ENCODE results near the gene NAGS. TPM values are rescaled to one million over a fixed set of nuclear protein-coding genes. Genes with fewer than 3 reads are reported as not detected.

NAGS gene
- total RNA-seq, 2 donors from 2014 or later: 0.21 to 0.42 TPM

DNA sequence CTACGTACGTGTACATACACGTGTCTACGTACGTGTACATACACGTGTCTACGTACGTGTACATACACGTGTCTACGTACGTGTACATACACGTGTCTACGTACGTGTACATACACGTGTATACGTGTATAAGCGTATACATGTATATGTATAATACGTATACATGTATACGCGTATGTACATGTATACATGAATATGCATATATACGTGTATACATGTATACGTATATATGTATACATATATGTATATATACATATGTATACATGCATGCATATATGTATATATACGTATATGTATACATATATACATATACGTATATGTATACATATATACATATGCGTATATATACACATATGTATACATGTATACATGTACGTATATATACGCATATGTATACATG, 28.5 kb upstream of the NAGS start:
- Mint-ChIP-seq H3K4me1 (peaks cover 2% of the 10 kb centered on the region), H3K27ac (no peak overlapping the region), H3K36me3 (ENCODE audit: low read depth) (no peaks in the 10 kb centered on the region), H3K27me3 (peaks cover 27% of the 10 kb centered on the region), H3K4me3 (no peak overlapping the region)
- DNase-seq (no peak), ATAC-seq (no peak)
- no peaks in the 10 kb centered on the region for H3K9me3 ChIP-seq (ENCODE audit: control insufficient read depth, low read length, poor library complexity, severe bottlenecking)

GRCh38 chr17:43976963-43977837, 27.2 kb upstream of the NAGS start:
- no peaks in the 10 kb centered on the region for H3K9me3 ChIP-seq (ENCODE audit: control insufficient read depth, low read length, poor library complexity, severe bottlenecking)
- ATAC-seq (no peak), DNase-seq (no peak)
- H3K4me3 Mint-ChIP-seq: no peak overlapping the region
- H3K27ac Mint-ChIP-seq: no peak overlapping the region
- H3K36me3 Mint-ChIP-seq (ENCODE audit: low read depth): peaks cover 3% of the 10 kb centered on the region
- peaks cover 2% of the 10 kb centered on the region for H3K4me1 Mint-ChIP-seq
- peaks cover 40% of the 10 kb centered on the region for H3K27me3 Mint-ChIP-seq

DNA sequence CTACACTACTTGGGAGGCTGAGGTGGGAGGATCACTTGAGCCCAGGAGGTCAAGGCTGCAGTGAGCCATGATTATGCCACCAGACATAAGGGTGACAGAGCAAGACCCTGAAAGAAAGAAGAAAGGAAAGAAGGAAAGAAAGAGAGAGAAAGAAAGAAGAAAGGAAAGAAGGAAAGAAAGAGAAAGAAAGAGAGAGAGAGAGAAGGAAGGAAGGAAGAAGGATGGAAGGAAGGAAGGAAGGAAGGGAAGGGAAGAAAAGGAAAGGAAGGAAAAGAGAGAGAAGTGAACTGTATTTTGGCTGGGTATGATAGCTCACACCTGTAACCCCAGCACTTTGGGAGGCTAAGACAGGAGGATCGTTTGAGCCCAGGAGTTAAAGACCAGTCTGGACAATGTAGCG, 26.3 kb upstream of the NAGS start:
- Mint-ChIP-seq H3K27ac (no peak overlapping the region), H3K4me3 (no peak overlapping the region), H3K4me1 (peaks cover 2% of the 10 kb centered on the region), H3K27me3 (peaks cover 49% of the 10 kb centered on the region), H3K36me3 (ENCODE audit: low read depth) (peaks cover 5% of the 10 kb centered on the region)
- DNase-seq (no peak), ATAC-seq (no peak)
- H3K9me3 ChIP-seq (ENCODE audit: control insufficient read depth, low read length, poor library complexity, severe bottlenecking): no peaks in the 10 kb centered on the region

DNA sequence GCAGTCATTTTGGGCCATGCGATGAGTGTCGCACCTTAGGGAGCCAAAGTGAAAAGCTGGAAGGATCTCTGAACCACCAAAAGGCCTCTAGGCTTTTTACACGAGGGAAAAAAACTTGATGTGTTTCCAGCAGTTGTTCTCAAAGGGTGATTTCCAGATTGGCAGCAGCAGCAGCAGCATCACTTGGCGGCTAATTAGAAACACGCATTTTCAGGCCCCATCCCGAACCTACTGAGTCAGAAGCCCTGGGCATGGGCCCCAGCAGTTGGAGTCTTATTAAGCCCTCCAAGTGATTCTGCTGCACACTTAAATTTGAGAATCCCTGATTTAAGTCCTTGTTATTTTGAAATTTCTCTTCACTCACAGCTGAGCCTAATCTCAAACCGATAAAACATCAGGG, 25.4 kb upstream of the NAGS start:
- ATAC-seq (no peak), DNase-seq (no peak)
- Mint-ChIP-seq H3K27me3 (peaks cover 48% of the 10 kb centered on the region), H3K4me3 (no peak overlapping the region), H3K4me1 (peaks cover 2% of the 10 kb centered on the region), H3K27ac (no peak overlapping the region), H3K36me3 (ENCODE audit: low read depth) (peaks cover 5% of the 10 kb centered on the region)
- H3K9me3 ChIP-seq (ENCODE audit: control insufficient read depth, low read length, poor library complexity, severe bottlenecking): no peaks in the 10 kb centered on the region

GRCh38 chr17:43979671-43980070, 24.8 kb upstream of the NAGS start:
- Mint-ChIP-seq H3K4me1 (peaks cover 2% of the 10 kb centered on the region), H3K27ac (no peak overlapping the region), H3K4me3 (no peak overlapping the region), H3K27me3 (peaks cover 42% of the 10 kb centered on the region), H3K36me3 (ENCODE audit: low read depth) (peaks cover 5% of the 10 kb centered on the region)
- DNase-seq (no peak), ATAC-seq (no peak)
- H3K9me3 ChIP-seq (ENCODE audit: control insufficient read depth, low read length, poor library complexity, severe bottlenecking): no peaks in the 10 kb centered on the region

DNA sequence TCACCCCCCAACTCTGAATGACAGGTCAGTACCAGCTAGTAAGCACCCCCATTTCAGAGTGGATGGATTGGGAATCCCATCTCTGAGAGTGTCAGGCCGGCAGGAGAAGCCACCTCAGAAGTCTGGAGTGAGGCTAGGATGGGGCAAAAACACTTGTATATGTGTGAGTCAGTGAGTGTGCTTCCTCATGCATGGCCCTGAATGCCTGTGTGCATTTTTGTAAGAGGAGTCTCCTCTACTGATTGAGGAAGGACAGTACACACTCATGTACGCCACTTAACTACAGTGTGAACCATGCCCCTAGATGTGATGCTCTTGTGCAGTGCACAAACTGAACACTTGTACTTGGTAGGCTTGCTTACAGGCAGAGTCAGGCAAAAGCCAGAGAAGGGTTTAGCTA, 22.3 kb upstream of the NAGS start:
- H3K9me3 ChIP-seq (ENCODE audit: control insufficient read depth, low read length, poor library complexity, severe bottlenecking): no peaks in the 10 kb centered on the region
- H3K4me3 Mint-ChIP-seq: no peak overlapping the region
- ATAC-seq: no peak
- H3K4me1 Mint-ChIP-seq: no peaks in the 10 kb centered on the region
- no peak for DNase-seq
- peaks cover 5% of the 10 kb centered on the region for H3K36me3 Mint-ChIP-seq (ENCODE audit: low read depth)
- H3K27ac Mint-ChIP-seq: no peak overlapping the region
- peaks cover 57% of the 10 kb centered on the region for H3K27me3 Mint-ChIP-seq

DNA sequence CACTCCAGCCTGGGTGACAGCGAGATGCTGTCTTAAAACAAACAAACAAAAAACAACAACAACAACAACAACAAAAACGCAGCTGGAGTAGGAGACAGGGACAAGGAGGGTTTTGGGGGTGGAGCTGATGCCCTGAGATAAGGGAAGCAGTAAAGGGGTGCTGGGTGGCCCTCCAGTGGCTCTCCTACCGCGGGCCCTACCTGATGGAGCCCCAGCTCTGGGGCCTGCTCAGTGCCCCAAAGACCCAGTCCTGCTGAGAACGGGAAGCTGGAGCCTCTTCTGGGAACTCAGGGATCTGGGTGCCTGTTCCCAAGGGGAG, 21.3 kb upstream of the NAGS start:
- H3K27me3 Mint-ChIP-seq: peaks cover 60% of the 10 kb centered on the region

GRCh38 chr17:43983515-43984411, 20.7 kb upstream of the NAGS start:
- H3K4me1 Mint-ChIP-seq: no peaks in the 10 kb centered on the region
- peaks cover 53% of the 10 kb centered on the region for H3K27me3 Mint-ChIP-seq
- ATAC-seq (peak; percentile 33), DNase-seq (no peak)
- peaks cover 5% of the 10 kb centered on the region for H3K36me3 Mint-ChIP-seq (ENCODE audit: low read depth)
- no peaks in the 10 kb centered on the region for H3K9me3 ChIP-seq (ENCODE audit: control insufficient read depth, low read length, poor library complexity, severe bottlenecking)
- H3K4me3 Mint-ChIP-seq: peak overlapping the region; percentile 45
- H3K27ac Mint-ChIP-seq: no peak overlapping the region

More for the DNA sequence above, 21.3 kb upstream of the NAGS start:
- peaks cover 5% of the 10 kb centered on the region for H3K36me3 Mint-ChIP-seq (ENCODE audit: low read depth)
- H3K4me1 Mint-ChIP-seq: no peaks in the 10 kb centered on the region
- peak overlapping the region; percentile 45 for H3K4me3 Mint-ChIP-seq
- DNase-seq (no peak), ATAC-seq (no peak)
- no peaks in the 10 kb centered on the region for H3K9me3 ChIP-seq (ENCODE audit: control insufficient read depth, low read length, poor library complexity, severe bottlenecking)
- no peak overlapping the region for H3K27ac Mint-ChIP-seq

DNA sequence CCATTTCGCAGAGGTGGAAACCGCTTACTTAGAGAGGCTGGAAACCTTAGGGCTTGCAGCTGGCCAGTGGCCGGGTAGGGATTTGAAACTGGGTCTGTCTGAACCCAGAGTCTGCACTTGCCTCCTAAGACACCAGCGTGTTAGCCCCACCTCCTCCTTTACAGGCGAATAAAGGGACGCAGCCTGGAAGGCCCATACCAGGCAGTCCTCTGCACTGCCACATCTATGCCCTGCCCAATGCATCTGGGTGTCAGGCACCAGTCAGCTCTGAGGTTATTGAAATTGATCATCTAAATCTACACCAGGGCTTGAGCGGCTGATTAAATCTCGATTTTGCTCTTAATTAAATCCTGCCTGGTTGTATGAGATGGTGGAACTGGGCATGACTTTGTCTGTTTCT, 19.9 kb upstream of the NAGS start:
- Mint-ChIP-seq H3K27ac (no peak overlapping the region), H3K4me1 (no peaks in the 10 kb centered on the region), H3K36me3 (ENCODE audit: low read depth) (peaks cover 5% of the 10 kb centered on the region), H3K4me3 (no peak overlapping the region), H3K27me3 (peaks cover 49% of the 10 kb centered on the region)
- DNase-seq (no peak), ATAC-seq (no peak)
- no peaks in the 10 kb centered on the region for H3K9me3 ChIP-seq (ENCODE audit: control insufficient read depth, low read length, poor library complexity, severe bottlenecking)

DNA sequence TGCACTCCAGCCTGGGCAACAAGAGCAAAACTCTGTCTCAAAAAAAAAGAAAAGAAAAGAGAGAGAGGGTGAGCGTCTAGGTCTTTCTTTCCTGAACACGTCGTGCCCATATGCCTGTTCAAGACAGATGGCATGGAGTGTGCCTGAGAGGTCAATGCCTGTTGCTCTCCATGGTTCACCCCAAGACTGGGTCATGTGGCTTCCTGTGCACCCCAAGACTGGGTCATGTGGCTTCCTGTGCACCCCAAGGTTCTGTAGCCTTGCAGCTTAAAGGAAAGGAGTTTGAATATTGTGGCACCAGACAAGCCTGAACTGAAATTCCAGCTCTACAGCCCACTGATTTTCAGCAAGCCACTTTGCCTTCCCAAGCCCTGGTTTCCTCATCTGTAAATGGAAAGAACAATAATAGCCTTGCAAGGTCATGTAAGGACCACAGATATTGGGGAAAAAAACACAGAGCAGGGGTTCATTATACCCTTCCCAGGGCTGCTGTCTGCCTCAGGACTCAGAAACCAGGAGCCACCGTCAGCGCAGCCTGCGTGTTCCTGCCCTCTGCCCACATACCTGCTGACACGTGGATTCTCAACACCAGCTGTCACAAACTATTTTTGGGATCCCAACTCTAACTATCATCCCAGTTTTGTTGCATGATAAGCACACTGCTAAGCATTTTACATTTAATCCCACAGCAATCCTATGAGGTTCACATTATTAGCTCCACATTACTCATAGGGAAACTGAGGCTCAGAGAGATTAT, 18.0 kb upstream of the NAGS start:
- no peaks in the 10 kb centered on the region for H3K4me1 Mint-ChIP-seq
- ATAC-seq: no peak
- H3K27ac Mint-ChIP-seq: no peak overlapping the region
- H3K4me3 Mint-ChIP-seq: no peak overlapping the region
- no peak for DNase-seq
- H3K27me3 Mint-ChIP-seq: peaks cover 41% of the 10 kb centered on the region
- no peaks in the 10 kb centered on the region for H3K9me3 ChIP-seq (ENCODE audit: control insufficient read depth, low read length, poor library complexity, severe bottlenecking)
- peaks cover 5% of the 10 kb centered on the region for H3K36me3 Mint-ChIP-seq (ENCODE audit: low read depth)

GRCh38 chr17:43987131-43988021, 17.0 kb upstream of the NAGS start:
- no peak overlapping the region for H3K4me3 Mint-ChIP-seq
- peaks cover under 1% of the 10 kb centered on the region for H3K36me3 Mint-ChIP-seq (ENCODE audit: low read depth)
- no peak overlapping the region for H3K27ac Mint-ChIP-seq
- no peak for DNase-seq
- peaks cover 32% of the 10 kb centered on the region for H3K27me3 Mint-ChIP-seq
- H3K4me1 Mint-ChIP-seq: no peaks in the 10 kb centered on the region
- ATAC-seq: no peak
- H3K9me3 ChIP-seq (ENCODE audit: control insufficient read depth, low read length, poor library complexity, severe bottlenecking): no peaks in the 10 kb centered on the region

DNA sequence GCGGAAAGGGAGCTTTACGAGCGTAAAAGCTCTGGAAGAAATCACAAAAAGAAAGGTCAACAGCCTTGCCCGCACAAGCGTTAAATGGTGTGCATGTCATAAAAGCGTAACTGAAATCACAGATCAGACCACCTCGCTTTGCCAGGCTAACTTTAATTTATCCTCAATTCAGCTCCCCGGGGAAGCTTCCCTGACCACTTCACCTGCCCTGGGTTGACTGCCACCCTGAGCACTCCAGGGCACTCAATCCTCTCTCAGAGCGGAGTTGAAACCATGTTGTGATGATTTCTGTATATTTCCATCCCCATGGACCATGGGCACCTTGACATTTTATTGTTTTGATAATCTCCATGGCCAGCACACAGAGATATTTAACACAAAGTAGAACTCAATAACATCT, 16.1 kb upstream of the NAGS start:
- ATAC-seq (no peak), DNase-seq (no peak)
- no peaks in the 10 kb centered on the region for H3K9me3 ChIP-seq (ENCODE audit: control insufficient read depth, low read length, poor library complexity, severe bottlenecking)
- H3K36me3 Mint-ChIP-seq (ENCODE audit: low read depth): no peaks in the 10 kb centered on the region
- no peak overlapping the region for H3K27ac Mint-ChIP-seq
- H3K4me3 Mint-ChIP-seq: no peak overlapping the region
- no peaks in the 10 kb centered on the region for H3K4me1 Mint-ChIP-seq
- peaks cover 24% of the 10 kb centered on the region for H3K27me3 Mint-ChIP-seq
